DMS153 (cell line): ENCODE data around the gene KLHL3.

Experiments used
- DNase-seq: peaks from one replicate; lab custom pipeline; 2025; lab: John Stamatoyannopoulos, UW

Gene KLHL3

DNA sequence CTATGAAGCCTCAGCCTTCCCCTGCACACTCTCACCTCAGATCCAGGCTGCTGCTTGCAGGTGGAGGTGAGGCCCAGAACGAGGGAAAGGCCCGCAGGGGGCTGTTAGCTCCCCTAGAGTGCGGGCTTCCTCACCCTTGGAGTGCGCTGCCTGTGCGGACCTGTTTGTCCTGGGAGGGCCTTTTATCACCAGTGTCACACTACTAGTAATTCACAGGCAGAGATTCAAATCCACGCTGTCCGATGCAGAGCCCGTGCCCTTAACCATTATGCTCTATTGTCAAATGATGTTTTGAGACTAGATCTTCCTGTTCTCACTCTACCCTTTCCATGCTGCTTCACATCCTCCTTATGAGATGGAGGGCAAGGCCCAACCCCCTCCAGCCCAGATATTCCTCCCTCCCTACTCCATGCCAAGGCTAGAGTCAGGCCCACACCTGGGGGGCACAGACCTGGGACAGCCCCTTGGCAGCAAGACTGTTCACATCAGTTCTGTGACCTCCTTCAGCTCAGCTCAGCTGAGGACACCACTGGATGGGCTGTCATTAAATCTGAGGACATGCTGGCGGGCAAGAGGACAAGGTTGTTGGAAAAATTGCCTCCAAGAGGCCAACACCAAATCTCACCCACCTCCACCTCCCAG, 124.0 kb downstream of the KLHL3 start:
- no peak for DNase-seq

DNA sequence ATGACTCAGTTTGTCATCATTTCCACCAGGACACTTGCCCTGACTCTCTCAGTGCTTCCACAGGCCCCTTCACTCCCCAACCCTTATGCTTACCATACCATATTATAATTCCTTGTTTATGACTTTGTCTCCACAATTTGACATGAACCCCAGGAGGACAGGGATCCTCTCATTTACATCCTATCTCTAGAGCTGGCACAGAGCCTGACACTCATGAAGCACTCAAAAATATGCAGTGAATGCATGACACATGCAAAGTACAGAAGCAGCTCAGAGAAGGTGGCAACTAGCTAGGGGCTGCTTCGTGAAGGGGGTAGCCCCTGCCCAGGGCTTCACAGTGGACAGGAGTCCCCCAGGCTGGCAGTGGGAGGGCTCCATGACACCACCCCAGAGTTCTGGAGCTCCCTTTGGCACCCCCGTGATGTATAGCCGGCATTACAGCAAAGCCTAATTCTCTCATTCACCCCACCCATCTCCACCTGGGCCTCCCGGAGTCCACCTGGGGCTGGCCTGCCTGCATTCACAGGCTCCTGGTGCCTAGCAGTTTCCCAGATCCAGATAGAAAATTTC, 124.8 kb downstream of the KLHL3 start:
- no peak for DNase-seq

- DNase-seq, result no peak
Measured at GRCh38 chr5:137610598-137610997, 125.3 kb downstream of the KLHL3 start.

DNA sequence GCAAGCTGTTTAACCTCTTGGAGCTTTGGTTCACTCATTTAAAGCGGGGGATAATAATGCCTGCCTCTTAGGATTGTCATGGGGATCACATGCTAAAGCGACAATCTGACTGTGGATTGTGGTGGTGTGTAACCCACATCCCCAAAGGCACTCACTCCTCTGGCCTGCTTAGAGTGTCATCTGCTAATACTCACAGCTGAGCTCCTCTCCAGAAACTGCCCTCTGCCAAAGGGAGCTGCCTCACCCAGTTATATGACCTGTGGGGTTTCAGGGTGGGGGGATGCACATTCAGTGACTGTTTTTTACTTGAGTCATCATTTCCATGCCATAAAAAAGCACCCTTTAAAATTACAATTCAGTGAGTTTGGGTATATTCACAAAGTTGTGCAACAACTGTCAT, 126.8 kb downstream of the KLHL3 start:
- no peak for DNase-seq

- no peak for DNase-seq
Measured at GRCh38 chr5:137607771-137608170, 128.1 kb downstream of the KLHL3 start.

- no peak for DNase-seq
Measured at GRCh38 chr5:137606401-137606800, 129.5 kb downstream of the KLHL3 start.

GRCh38 chr5:137605411-137605810, 130.5 kb downstream of the KLHL3 start:
- peak; percentile 27 for DNase-seq

DNA sequence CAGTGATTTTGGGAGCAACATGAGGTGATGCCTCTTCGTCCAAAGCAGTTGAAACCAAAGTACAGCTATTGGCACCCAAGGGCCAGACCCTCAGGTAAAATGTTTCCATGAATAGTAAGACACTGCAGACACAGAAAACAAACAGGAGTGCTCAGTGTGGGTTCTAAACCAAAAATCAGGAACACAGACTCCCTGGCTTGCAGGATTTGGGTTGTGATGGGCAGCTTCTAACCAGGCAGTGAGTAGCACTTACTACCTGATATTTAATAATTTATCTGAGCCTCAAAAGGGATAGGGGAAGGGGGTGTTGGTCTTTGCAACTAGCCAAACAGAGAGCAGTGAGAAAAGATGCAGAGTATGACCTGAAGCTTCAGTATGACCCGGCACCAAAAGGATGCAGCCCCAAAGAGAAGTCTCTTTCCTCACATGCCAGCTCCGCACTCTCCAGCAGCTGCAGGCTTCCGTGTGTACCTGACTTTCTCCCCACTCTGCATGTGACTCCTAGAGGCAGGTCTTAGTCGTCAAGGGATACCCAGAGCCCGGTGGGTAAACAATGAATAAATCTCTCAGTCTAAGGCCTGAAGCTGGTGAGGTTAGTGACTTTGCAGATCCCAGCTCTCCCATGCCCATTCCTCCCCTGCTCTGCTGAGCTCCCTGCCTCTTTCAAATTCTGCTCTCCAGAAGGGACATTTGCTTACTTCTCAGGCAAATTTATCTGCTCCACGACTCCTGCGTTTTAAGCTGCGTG, 131.4 kb downstream of the KLHL3 start:
- no peak for DNase-seq

GRCh38 chr5:137603891-137604290, 132.0 kb downstream of the KLHL3 start:
- no peak for DNase-seq

DNA sequence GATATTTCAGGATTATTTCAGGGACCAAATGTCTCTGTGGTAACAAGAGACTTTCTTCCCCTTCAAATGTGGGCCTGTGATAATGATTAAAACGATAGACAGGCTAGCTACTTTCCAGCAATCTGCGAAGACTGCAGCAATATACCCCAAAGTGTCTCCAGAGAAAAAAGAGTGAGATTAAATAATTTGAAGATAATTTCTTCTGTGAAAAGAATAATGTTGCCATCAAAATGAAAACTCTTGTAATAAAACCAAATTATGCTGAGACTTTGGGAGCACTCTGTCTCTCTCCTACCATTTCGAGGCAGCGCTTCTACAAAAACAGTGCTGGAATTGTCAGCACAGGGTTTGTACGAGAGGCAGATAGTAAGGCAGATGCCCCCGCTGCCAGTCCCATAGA, 132.5 kb downstream of the KLHL3 start:
- no peak for DNase-seq

- DNase-seq, result no peak
Measured at GRCh38 chr5:137602721-137603273, 133.1 kb downstream of the KLHL3 start.

GRCh38 chr5:137600721-137601360, 135.0 kb downstream of the KLHL3 start:
- no peak for DNase-seq

DNA sequence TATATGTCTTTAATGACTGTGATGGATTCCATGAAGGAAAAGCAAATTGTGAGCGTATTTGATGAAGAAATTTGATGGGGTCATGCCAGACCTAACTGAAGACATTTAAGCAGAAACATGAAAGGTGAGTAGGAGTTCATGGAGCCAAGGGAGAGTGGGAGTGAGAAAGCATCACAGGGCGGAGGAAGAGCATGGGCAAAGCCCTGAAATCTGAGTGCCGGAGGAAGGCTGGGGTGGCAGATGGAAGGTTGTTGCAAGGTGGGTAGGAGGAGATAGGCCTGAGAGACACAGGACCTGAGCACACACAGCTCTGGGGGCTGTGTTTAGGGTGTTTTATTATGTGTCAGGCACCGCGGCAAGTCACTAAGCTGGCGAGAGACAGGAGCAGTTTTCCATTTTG, 136.4 kb downstream of the KLHL3 start:
- no peak for DNase-seq

GRCh38 chr5:137598399-137598798, 137.5 kb downstream of the KLHL3 start:
- no peak for DNase-seq

DNA sequence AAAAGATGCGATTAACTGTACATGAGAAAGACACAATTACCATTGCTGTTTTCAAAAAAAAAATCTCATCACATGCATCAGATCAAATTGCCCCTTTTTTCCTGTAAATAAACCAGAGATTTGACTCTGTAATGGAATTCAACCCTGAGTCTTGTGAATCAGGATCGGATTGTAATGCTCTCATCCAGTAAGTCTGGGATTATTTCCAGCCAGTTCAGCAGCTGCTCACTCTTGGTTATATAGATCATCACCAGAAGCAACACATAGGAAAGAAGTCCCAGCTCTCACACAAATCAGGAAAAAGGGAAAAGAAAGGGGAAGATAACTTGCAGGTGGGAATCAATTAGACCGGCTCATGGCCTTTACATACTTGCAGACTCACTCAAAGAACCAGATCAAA, 138.9 kb downstream of the KLHL3 start:
- DNase-seq, result no peak

GRCh38 chr5:137595396-137596079, 140.4 kb downstream of the KLHL3 start:
- DNase-seq, result no peak

DNA sequence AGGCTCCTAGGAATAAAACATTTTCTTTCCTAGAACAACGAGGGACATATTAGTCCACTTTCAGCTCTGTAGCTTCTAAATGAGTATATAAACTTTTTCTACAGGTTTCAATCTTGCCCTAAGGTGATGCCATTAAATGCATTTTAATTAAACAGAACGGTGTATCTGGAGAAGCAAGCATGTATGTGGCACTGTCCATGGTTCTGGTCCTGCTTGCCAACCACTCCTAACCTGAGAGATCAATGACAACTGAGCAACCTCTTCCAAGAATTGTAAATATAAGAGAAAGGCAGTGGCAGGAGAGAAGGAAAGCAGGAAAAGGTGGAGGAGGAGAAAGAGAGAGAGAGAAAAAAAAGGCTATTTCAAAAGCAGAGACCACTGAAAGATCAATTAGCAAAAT, 141.2 kb downstream of the KLHL3 start:
- DNase-seq, result no peak

- DNase-seq, result no peak
Measured at GRCh38 chr5:137592317-137592716, 143.6 kb downstream of the KLHL3 start.

DNA sequence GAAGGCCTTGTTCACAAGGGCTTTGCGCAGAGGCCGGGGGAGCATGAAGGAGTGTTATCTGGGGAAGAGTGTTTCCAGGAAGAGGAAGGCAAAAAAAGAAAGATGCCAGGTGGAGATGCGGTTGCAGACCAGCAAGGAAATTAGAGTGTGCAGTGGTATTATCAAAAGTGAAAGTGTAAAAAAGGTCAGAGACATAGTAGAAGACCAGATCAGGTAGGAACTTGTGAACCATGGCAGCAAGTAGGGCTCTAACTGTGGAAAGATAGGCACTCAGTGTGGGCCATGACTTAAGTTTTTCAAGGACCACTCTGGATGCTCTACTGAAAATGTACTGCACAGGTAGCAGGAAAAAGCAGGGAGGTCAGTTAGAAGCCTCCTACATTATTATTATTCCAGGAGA, 146.7 kb downstream of the KLHL3 start:
- no peak for DNase-seq

DNA sequence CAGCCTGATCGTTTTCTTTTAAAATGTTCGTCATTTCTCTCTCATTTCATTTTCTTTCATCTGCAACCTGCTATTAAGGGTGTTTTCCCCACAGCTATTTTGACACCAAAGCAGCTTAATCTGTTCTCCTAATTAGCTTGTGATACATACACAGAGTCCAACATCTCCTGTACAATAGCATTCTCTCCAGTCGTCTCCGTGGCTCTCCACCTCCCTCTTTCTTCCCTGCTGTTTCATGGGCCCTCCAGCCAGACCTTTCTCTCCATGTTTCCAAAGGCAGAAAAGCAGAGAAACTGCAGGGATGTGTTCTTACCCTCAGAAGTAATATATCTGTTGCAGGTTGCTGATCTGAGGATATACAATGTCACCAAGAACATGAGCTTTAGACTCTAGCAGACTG, 148.0 kb downstream of the KLHL3 start:
- no peak for DNase-seq

DNA sequence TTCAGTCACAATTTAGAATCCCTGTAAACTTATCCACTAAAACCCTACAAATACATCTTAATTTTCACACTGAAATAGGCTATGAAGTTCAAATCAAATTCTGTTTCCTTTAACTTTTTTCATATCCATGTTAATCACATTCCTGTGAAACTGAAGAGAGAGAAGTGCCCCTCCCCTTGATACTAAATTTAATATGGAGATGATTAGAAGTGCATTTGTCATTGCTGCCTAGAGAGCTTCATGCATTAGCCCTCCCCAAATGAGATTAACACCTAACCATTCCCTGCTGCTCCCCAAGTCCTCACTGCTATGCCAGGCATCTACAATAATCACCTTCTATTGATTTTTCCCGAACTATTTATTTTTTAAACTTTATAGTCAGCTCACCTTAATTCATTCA, 151.6 kb downstream of the KLHL3 start:
- DNase-seq, result no peak

DNA sequence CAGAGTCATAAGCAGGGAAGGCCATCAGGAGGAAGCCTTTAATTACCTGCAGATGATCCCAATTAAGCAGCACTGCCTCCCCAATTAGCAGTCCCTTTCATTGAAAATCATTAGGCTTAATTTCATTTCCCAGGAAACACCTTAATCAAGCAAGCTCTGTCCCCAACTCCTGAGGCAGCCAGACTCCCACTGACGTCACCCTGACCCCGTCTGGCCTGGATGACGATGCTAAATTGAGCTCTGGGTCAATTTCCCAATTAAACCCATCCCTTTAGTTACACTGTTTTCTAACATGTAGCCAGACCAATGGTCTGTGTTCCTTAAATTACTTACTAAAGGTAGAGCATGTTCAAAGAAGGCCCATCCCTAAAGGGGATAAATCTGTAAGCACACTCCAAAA, 152.8 kb downstream of the KLHL3 start:
- DNase-seq, result no peak
